Measurements from ENCODE around the gene FNDC11. TPM values are rescaled to one million over a fixed set of nuclear protein-coding genes. Genes with fewer than 3 reads are reported as not detected.

Gene FNDC11
- total RNA-seq, 2 experiments from 2014 or later = 0.23 to 0.27 TPM

- intact Hi-C loops (cut with micrococcal nuclease) = no loop called here
- Mint-ChIP-seq H3K36me3 (ENCODE audit: low read depth) (peaks cover 36% of the 10 kb centered on the region), H3K4me3 (no peak overlapping the region), H3K4me1 (ENCODE audit: low read depth) (peaks cover 3% of the 10 kb centered on the region), H3K27me3 (no peaks in the 10 kb centered on the region), H3K9me3 (no peaks in the 10 kb centered on the region), H3K27ac (no peak overlapping the region)
- no peak for DNase-seq
- no peak for ATAC-seq
- CTCF ChIA-PET = interaction anchor here (1.5 kb wide), 1 partner anchor 40 kb away, joined by 4 read pairs; no protein-coding TSS in a partner anchor
- no peak for TF ChIP-seq CTCF (IDR thresholded peaks at IDR 0.05)
- POLR2A ChIA-PET = interaction anchor here (1.2 kb wide), 1 partner anchor 16 kb away, joined by 4 read pairs; no protein-coding TSS in a partner anchor
Observed at GRCh38 chr20:63602321-63602720, 48.4 kb downstream of the FNDC11 start.

Other genes with a start within 250 kb of the FNDC11 start
- not detected for gene CHRNA4, start 192.8 kb upstream of the FNDC11 start, total RNA-seq
- gene KCNQ2, start 81.5 kb upstream of the FNDC11 start, total RNA-seq = not detected
- gene EEF1A2, start 55.1 kb upstream of the FNDC11 start, total RNA-seq = 1 to 10 TPM; 1.4 to 2.2 TPM
- gene PPDPF, start 33.4 kb upstream of the FNDC11 start, total RNA-seq = 100 to 1,000 TPM; 193 to 226 TPM
- under 1 TPM in 1 of 2 experiments, not detected in 1; 0.18 TPM for gene PTK6, start 16.8 kb upstream of the FNDC11 start, total RNA-seq
- not detected for gene SRMS, start 6.4 kb upstream of the FNDC11 start, total RNA-seq
- 10 to 100 TPM; 14.3 to 17.6 TPM for gene HELZ2, start 20.1 kb downstream of the FNDC11 start, total RNA-seq
- gene GMEB2, start 72.9 kb downstream of the FNDC11 start, total RNA-seq = 10 to 100 TPM; 16.2 to 16.3 TPM
- 10 to 100 TPM; 17.8 to 18.4 TPM for gene STMN3, start 99.3 kb downstream of the FNDC11 start, total RNA-seq
- 10 to 100 TPM; 37.4 to 39.1 TPM for gene RTEL1, start 104.2 kb downstream of the FNDC11 start, total RNA-seq
- gene TNFRSF6B, start 142.5 kb downstream of the FNDC11 start, total RNA-seq = not detected
- 10 to 100 TPM; 41.7 to 44.2 TPM for gene ARFRP1, start 153.8 kb downstream of the FNDC11 start, total RNA-seq
- 10 to 100 TPM; 22.4 to 22.5 TPM for gene ZGPAT, start 153.9 kb downstream of the FNDC11 start, total RNA-seq
- 10 to 100 TPM; 15.5 to 16.8 TPM for gene LIME1, start 182.5 kb downstream of the FNDC11 start, total RNA-seq
- 10 to 100 TPM; 38.5 to 39.8 TPM for gene SLC2A4RG, start 185.6 kb downstream of the FNDC11 start, total RNA-seq